RWPE2 (cell line): ENCODE results near the gene PSEN1.

ENCODE experiments used
- ATAC-seq: fragments of 200-7000 bp; cut with Tn5 transposase; 3 replicates; pipeline ENCODE4 v1.9.1; 2021; ENCODE audit warnings: low read depth
- DNase-seq: peaks from one replicate; pipeline ENCODE4 v3.0.0-alpha.2; 2020; ENCODE audit warnings: low spot score
- H3K27ac ChIP-seq: fragments of 450-650 bp; 2 replicates; pipeline ENCODE4 v1.5.1; 2017; ENCODE audit warnings: mild to moderate bottlenecking; ENCODE audit not compliant: poor library complexity, severe bottlenecking
- H3K27me3 ChIP-seq: fragments of 250-450 bp; sonication (Bioruptor Pico); 2 replicates; pipeline ENCODE4 v1.5.1; 2021; ENCODE audit warnings: mild to moderate bottlenecking, moderate library complexity; ENCODE audit not compliant: insufficient read depth, poor library complexity, severe bottlenecking
- H3K36me3 ChIP-seq: fragments of 250-450 bp; sonication (Bioruptor Pico); 2 replicates; pipeline ENCODE4 v1.5.1; 2020; ENCODE audit warnings: low read depth, mild to moderate bottlenecking, moderate library complexity
- H3K4me1 ChIP-seq: fragments of 250-450 bp; sonication (Bioruptor Pico); 2 replicates; pipeline ENCODE4 v1.5.1; 2021; ENCODE audit warnings: mild to moderate bottlenecking, moderate library complexity; ENCODE audit not compliant: insufficient read depth, poor library complexity, severe bottlenecking
- H3K4me3 ChIP-seq: fragments of 250-450 bp; sonication (Bioruptor Pico); 2 replicates; pipeline ENCODE4 v1.5.1; 2021; ENCODE audit warnings: mild to moderate bottlenecking, moderate library complexity; ENCODE audit not compliant: severe bottlenecking
- H3K9me3 ChIP-seq: fragments of 250-450 bp; sonication (Bioruptor Pico); 2 replicates; pipeline ENCODE4 v1.5.1; 2021; ENCODE audit warnings: mild to moderate bottlenecking, moderate library complexity; ENCODE audit not compliant: severe bottlenecking
- TF ChIP-seq, protein P1 (sequence below): fragments of 450-650 bp; IDR thresholded peaks from one replicate; pipeline ENCODE4 v1.5.1; 2017; ENCODE audit warnings: mild to moderate bottlenecking, moderate library complexity; ENCODE audit not compliant: poor library complexity, severe bottlenecking

PSEN1 gene

DNA sequence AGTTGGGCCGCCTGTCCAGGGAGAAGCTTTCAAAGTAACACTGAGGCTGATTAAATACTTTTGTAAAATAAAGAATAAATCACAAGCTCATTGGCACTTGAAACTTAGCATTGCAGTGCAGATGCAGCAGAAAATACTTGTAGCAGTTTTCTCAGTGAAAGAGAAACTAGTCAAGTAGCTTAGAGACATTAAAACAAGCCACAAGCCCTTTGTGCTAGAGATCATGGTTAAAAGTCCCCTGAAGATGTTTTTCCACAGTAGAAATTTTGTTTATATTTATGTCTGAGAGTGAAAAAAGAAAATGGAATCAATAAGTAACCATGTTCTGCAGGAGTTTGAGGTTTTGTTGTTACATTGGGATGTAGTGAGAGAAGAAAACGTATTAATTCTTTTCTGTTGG, 5.9 kb downstream of the PSEN1 start:
- H3K36me3 ChIP-seq: peaks cover 18% of the 10 kb centered on the region
- H3K4me1 ChIP-seq: peaks cover 15% of the 10 kb centered on the region
- no peaks in the 10 kb centered on the region for H3K27me3 ChIP-seq
- H3K9me3 ChIP-seq: no peaks in the 10 kb centered on the region
- no peak overlapping the region for H3K27ac ChIP-seq
- no peak overlapping the region for H3K4me3 ChIP-seq
- TF ChIP-seq, protein P1, sequence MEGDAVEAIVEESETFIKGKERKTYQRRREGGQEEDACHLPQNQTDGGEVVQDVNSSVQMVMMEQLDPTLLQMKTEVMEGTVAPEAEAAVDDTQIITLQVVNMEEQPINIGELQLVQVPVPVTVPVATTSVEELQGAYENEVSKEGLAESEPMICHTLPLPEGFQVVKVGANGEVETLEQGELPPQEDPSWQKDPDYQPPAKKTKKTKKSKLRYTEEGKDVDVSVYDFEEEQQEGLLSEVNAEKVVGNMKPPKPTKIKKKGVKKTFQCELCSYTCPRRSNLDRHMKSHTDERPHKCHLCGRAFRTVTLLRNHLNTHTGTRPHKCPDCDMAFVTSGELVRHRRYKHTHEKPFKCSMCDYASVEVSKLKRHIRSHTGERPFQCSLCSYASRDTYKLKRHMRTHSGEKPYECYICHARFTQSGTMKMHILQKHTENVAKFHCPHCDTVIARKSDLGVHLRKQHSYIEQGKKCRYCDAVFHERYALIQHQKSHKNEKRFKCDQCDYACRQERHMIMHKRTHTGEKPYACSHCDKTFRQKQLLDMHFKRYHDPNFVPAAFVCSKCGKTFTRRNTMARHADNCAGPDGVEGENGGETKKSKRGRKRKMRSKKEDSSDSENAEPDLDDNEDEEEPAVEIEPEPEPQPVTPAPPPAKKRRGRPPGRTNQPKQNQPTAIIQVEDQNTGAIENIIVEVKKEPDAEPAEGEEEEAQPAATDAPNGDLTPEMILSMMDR: no peak
- ATAC-seq (no peak), DNase-seq (no peak)

DNA sequence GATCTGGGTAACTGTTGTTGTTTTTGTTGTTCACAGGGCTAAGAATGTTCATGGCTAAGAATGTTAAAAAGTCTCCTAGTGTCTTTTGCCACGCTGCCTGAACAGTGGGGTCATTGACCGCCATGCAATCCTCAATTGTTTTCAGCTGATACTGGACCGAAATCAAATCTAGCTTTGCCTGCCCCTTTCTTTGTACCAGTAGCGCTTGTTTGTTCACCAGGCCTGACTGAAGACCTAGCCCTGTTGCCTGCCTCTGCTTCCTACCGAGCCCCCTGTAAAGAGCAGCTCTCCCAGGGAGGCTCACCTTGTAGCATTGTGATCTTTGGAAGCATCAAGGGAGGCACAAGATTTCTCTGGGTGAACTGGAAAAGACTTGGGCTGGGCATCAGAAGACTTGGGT, 6.7 kb downstream of the PSEN1 start:
- TF ChIP-seq, protein P1: no peak
- H3K36me3 ChIP-seq: peaks cover 25% of the 10 kb centered on the region
- H3K4me3 ChIP-seq: no peak overlapping the region
- no peak for ATAC-seq
- H3K27me3 ChIP-seq: no peaks in the 10 kb centered on the region
- H3K9me3 ChIP-seq: no peaks in the 10 kb centered on the region
- no peak for DNase-seq
- no peak overlapping the region for H3K27ac ChIP-seq
- peaks cover 15% of the 10 kb centered on the region for H3K4me1 ChIP-seq

DNA sequence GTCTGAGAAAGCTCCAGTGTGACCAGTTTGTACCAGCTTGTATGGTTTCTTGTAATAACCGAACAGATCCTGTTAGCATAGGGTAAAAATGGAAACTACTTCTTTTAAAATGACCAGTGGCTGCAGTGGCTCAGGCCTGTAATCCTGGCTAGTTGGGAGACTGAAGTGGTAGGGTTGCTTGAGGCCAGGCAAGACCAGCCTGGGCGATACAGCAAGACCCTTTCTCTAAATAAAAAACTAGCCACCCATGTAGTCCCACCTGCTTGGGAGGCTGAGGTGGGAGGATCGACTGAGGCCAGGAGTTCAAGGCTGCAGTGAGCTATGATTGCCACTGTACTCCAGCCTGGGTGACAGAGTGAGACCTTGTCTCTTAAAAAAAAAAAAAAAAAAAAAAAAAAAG, 7.3 kb downstream of the PSEN1 start:
- TF ChIP-seq, protein P1: no peak
- no peak overlapping the region for H3K4me3 ChIP-seq
- peaks cover 15% of the 10 kb centered on the region for H3K4me1 ChIP-seq
- no peak for ATAC-seq
- no peak overlapping the region for H3K27ac ChIP-seq
- H3K36me3 ChIP-seq: peaks cover 31% of the 10 kb centered on the region
- H3K9me3 ChIP-seq: no peaks in the 10 kb centered on the region
- no peaks in the 10 kb centered on the region for H3K27me3 ChIP-seq
- DNase-seq: no peak

DNA sequence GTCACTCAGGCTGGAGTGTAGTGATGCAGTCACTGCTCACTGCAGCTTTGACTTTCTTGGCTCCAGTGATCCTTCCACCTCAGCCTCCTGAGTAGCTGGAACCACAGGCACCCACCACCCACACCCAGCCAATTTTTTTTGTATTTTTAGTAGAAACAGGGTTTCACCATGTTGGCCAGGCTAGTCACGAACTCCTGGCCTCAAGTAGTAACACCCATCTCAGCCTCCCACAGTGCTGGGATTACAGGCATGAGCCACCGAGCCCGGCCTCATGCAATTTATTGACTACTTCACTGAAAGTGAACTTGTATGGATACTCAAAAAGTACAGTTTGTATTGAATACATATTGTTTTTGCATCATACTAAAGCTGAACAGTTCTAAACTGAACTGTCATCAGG, 9.1 kb downstream of the PSEN1 start:
- H3K9me3 ChIP-seq: no peaks in the 10 kb centered on the region
- no peaks in the 10 kb centered on the region for H3K27me3 ChIP-seq
- H3K36me3 ChIP-seq: peaks cover 44% of the 10 kb centered on the region
- DNase-seq (no peak), ATAC-seq (no peak)
- H3K4me3 ChIP-seq: no peak overlapping the region
- H3K27ac ChIP-seq: no peak overlapping the region
- H3K4me1 ChIP-seq: peaks cover 15% of the 10 kb centered on the region
- TF ChIP-seq, protein P1: no peak

DNA sequence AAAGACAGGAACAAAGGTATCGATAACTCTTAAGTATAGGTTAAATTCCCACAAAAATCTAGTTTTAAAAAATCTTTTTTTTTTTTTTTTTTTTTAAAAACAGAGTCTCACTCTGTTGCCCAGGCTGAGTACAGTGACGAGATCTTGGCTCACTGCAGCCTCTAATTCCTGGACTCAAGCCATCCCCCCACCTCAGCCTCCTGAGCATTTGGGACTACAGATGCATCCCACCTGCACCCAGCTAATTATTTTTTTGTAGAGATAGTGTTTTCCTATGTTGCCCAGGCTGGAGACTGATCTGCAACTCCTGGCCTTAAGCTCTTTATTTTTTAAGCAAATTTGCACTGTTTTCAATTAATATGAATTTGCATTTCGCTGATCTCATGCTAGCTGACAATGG, 9.8 kb downstream of the PSEN1 start:
- ATAC-seq (no peak), DNase-seq (no peak)
- Histone ChIP-seq H3K27ac (no peak overlapping the region), H3K4me1 (peaks cover 15% of the 10 kb centered on the region), H3K4me3 (no peak overlapping the region), H3K27me3 (no peaks in the 10 kb centered on the region), H3K36me3 (peaks cover 51% of the 10 kb centered on the region), H3K9me3 (no peaks in the 10 kb centered on the region)
- TF ChIP-seq, protein P1: no peak
